Activated CD4-positive, alpha-beta T cell treated with anti-CD3 and anti-CD28 coated beads for 24 hours (primary cell): ENCODE measurements around the gene LHFPL6.
"Not testable (repeated sequence)": the region's sequence is repeated elsewhere in the genome, so short reads cannot be mapped to it uniquely, and the experiment has no call there.

Experiments
- DNase-seq, 2 donors: peaks; one replicate each; pipeline ENCODE4 v3.0.0-alpha.2; 2020; ENCODE audit warnings: low read depth in 2 of 2

Gene LHFPL6

GRCh38 chr13:39349391-39349960, 253.5 kb downstream of the LHFPL6 start:
- no peak for DNase-seq

- no peak for DNase-seq
These were observed 254.8 kb downstream of the LHFPL6 start for GRCh38 chr13:39347926-39348901.

GRCh38 chr13:39345982-39346381, 257.0 kb downstream of the LHFPL6 start:
- no peak for DNase-seq

DNA sequence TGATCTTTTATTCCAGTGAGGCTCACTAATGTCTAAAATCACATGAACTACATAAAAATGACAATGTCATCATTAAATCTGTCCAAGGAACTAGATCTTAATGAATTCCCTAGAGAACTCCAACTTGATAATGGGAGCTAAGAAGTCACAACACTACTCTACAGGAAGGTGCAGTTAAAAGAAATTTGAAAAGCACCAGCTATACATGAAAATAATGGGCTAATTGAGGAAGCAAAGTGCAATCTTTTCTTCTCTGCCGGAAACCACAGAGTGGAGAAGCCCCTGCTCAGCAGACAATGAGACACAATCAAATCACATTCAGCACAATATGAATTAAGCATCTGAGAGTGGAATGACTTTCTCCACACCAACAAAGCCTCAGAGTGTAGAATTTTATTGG, 261.7 kb downstream of the LHFPL6 start:
- DNase-seq: no peak

- DNase-seq: not testable (repeated sequence)
These were observed 264.9 kb downstream of the LHFPL6 start for GRCh38 chr13:39338114-39338513.

- no peak for DNase-seq
These were observed 266.1 kb downstream of the LHFPL6 start for GRCh38 chr13:39336937-39337336.

- no peak for DNase-seq
These were observed 266.8 kb downstream of the LHFPL6 start for GRCh38 chr13:39336207-39336606.

DNA sequence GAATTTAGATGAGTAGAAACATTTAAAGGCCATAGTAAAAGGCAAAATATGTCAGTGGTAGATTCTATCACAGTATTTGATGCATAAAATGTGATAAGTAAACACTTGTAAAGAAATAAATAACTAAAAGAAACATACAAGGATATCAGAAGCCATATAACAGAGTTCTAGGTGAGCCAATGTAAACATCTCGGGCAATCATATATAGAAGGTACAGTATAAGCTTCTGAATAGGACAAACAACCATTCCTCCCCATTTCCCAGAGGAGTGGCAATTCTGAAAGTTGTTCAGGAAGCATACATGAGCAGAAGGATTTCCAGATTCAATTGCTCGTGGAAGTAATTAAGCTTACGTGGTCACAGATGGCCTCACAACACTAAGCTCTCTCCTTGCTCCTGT, 267.3 kb downstream of the LHFPL6 start:
- no peak for DNase-seq

DNA sequence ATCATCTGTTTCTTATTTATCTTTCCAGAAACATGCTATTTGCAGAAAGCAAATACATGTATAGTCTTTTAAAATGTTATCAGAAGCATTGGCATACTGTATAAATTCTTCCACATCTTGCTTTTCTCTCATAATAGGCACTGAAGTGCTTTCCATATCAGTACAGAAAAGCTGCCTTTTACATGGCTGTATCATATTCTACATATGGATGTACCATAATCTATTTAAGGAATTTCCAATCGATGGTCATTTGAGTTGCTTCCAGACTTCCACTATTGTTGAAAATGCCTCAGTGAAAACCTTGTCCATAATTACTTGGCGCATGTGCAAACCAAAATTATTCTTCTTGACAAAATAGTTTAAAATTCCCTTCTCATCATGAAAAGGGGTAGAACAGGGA, 272.5 kb downstream of the LHFPL6 start:
- DNase-seq: no peak

- DNase-seq: no peak
These were observed 273.8 kb downstream of the LHFPL6 start for GRCh38 chr13:39329182-39329639.

DNA sequence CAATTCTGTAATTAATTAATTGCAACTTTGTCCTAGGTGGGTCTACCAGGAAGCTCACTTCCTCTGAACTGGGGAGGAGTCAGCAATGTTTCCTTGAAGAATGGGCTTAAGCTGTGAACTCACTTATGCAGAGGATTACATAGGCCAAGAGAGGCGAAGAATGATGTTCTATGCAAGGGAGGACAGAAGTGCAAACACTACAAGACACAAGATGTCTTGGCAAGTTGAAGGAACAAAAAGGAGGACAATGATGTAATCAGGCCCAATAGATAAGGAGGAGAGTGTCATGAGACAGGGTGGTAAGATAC, 275.9 kb downstream of the LHFPL6 start:
- DNase-seq: no peak

DNA sequence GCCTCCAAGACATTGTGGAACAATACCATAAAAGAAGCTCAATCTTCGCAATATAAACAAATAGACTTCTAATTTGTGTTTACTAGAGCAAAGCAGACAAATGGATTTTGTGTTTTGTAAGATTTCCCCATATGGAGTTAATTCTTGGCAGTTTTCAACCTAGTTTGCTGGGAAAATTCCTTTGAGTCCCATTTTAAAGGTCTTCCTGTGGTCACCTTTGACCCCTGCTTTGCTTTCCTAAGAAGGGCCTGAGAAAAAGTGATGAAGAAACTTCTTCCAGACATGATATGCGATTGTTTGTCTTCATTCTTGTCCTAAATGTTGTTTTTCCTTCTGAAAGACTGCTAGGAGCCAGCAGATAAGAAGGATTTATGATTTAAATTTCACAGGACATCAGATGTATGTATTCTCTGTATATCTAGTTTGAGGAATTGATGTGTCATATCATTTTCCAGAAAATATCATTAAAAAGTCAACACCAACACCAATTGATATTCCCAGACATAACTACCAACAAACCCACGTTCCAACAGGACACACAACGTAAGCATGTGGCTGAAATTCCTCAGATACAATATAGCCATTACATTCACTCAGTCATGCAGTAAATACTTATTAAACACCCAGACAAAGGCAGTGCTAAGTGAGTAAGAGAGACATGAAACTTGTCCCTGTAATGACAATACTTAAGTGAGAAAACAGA, 276.4 kb downstream of the LHFPL6 start:
- DNase-seq: no peak

- no peak for DNase-seq
These were observed 278.1 kb downstream of the LHFPL6 start for GRCh38 chr13:39324806-39325311.

DNA sequence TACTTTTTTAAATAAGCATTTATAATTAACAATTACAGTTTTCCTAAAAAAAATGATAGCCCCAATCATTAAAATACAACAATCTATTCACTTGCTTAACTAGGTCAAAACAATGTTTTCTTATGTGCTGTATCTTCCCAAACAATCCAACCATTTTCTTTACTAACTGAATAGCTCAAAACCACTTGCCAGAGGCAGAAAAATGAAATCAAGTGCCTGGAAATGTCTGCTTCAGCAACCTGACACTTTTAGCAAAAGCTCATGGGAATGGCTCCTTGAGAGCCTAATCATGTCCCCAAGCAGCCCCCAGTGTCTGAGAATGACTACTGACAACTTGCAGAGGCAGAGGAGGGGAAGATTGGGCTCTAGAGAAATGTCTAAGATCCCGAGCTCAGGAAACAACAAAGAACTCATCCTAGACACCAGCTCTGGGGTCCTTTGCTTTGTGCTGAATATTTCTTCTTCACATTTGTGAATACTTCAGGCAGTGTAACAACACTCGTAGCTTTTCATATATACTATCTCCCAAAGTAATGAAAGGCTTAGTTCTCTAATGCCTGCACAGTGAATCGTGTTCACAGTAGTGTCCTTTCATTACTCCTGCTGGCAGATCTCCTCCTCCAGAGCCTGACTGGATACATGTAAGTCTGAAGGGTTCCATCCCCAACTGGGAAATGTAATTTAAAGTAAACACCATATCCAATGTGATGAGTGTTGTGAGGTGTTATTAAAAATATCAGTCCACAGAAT, 280.0 kb downstream of the LHFPL6 start:
- DNase-seq: no peak

DNA sequence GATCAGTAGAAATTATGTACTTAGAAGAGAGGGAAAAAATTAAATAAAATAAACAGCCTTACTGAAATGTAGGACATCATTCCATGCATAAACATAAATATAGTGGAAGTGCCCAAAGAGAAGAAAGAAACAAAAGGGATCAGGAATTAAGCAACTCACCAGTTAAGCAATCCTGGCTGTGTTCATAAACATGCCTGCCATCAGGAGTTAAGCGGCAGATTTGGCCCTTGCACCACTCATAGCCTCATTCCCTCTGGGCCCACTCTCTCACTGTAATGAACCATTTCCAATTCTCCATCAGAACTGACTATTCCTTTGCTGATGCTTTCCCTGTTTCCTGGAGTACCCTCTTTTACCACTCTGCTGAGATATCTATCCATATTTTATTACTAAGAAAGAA, 281.4 kb downstream of the LHFPL6 start:
- no peak for DNase-seq

DNA sequence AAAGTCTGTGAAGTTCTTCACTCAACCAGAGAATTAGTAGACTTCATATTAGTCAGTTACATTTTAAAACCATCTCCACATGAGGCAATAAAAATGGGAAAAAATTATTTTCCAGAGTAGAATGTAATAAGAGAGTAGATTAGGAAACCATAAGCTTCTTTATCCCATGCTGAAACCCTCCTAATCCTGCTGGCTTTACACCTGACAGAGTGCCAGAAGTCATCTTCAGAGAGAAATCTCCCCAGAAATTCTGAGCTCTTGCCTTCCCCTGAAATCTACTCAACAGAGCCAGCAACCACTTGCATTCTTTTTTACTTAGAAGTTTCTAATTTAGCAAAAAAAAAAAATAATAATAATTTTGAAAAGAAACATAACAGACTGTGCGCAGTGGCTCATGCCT, 284.8 kb downstream of the LHFPL6 start:
- no peak for DNase-seq

DNA sequence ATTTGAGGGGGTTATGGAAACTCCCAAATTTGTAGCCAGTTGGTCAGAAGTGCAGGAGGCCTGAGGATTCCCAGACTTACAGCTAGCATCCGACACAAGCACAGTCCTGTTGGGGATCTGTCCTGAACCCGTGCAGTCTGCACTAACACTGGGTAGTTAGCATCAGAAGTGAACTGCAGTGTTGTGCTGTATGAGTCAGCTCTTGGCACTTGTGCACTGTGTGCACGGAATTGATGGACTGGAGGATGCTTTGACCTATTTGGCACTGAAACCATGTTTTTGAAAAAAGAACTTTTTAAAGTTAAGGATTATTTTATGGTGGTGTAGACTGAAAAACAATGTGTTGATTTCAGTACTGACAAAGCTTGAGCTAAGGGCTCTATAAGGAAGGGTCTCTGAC, 285.7 kb downstream of the LHFPL6 start:
- DNase-seq: no peak

DNA sequence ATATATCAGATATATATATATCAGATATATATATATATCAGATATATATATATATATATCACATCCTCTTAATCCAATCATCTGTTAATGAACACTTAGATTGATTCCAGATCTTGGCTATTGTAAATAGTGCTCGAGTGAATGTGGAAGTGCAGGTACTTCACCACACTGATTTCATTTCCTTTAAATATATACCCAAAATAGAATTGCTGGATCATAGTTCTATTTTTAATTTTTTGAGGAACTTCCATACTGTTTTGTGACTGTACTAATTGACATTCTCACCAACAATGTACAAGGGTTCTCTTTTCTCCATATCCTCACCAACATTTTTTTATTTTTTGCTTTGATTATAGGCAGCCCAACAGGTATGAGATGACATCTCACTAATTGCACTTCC, 287.2 kb downstream of the LHFPL6 start:
- no peak for DNase-seq

GRCh38 chr13:39313721-39314120, 289.3 kb downstream of the LHFPL6 start:
- DNase-seq: no peak

- DNase-seq: no peak
These were observed 290.4 kb downstream of the LHFPL6 start for GRCh38 chr13:39312596-39312995.

GRCh38 chr13:39311619-39312018, 291.4 kb downstream of the LHFPL6 start:
- DNase-seq: no peak

GRCh38 chr13:39310961-39311360, 292.0 kb downstream of the LHFPL6 start:
- no peak for DNase-seq
